ENCODE data around the gene NTN5.
"Not testable (repeated sequence)": the region's sequence is repeated elsewhere in the genome, so short reads cannot be mapped to it uniquely, and the experiment has no call there.

Gene NTN5

DNA sequence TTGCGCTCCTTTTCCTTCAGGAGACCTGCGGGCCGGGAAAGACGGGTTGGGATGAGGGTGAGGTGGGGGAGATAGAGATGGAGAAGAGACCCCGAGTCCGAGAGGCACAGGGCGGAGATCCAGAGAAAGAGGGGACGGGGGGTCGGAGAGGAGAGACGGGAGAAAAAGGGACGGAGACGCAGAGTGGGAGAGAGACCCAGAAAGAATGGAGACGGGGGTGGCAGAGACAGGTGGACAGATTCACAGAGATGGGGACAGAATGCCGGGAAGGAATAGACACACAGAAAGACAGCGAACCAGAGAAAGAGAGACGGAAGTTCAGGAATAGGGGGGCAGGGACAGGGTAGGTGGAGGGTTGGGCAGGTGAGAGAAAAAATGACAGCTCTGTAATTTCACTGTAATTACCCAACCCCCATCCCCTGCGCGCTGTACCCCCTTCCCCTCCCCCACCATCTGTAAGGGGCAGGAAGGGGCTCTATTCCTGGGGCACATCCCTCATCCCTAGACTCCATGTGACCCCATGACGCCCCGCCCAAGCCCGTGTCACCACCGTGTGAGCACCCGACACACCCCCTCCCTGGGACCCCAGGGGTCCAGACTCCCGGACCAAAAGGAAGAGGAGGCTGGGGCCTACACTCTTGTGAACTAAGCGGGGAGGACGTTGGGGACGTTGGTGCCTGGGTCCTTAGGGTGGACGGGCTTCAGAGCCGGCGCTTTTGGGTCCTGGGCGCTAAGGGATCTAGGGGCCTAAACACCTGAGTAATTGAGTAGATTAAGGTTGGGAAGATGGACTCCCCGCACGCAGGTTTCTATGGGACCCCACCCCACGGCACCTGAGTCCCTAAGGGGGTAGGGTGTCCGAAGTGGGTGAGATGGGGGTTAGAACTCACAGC, 36.6 kb downstream of the NTN5 start:
- Histone ChIP-seq H3K36me3 (ENCODE audit: control insufficient read depth, insufficient read depth, low read length) (no peaks in the 10 kb centered on the region), H3K27me3 (ENCODE audit: control insufficient read depth, insufficient read depth, low read length) (no peaks in the 10 kb centered on the region; the same call in 1 of the 2 replicates), H3K27ac (ENCODE audit: low read length) (no peak overlapping the region), H3K9me3 (ENCODE audit: control insufficient read depth, insufficient read depth, low read length) (no peaks in the 10 kb centered on the region), H3K4me1 (ENCODE audit: control insufficient read depth, insufficient read depth, low read length) (peaks cover 14% of the 10 kb centered on the region; the same call in 1 of the 2 replicates), H3K4me3 (ENCODE audit: low read length) (peak overlapping the region; percentile 58)
- no peak for DNase-seq (ENCODE audit: low read depth, low spot score)
- WGBS (ENCODE audit: insufficient coverage, insufficient read length): no CpG with 5 or more reads among the region's 35 CpGs

- no peaks in the 10 kb centered on the region for H3K36me3 ChIP-seq (ENCODE audit: control insufficient read depth, insufficient read depth, low read length)
- peaks cover 16% of the 10 kb centered on the region; the same call in 1 of the 2 replicates for H3K4me1 ChIP-seq (ENCODE audit: control insufficient read depth, insufficient read depth, low read length)
- no peak for DNase-seq (ENCODE audit: low read depth, low spot score)
- no peaks in the 10 kb centered on the region for H3K9me3 ChIP-seq (ENCODE audit: control insufficient read depth, insufficient read depth, low read length)
- WGBS (ENCODE audit: insufficient coverage, insufficient read length): no CpG with 5 or more reads among the region's 67 CpGs
- H3K27me3 ChIP-seq (ENCODE audit: control insufficient read depth, insufficient read depth, low read length): no peaks in the 10 kb centered on the region; the same call in 1 of the 2 replicates
- peak overlapping the region; percentile 58 for H3K4me3 ChIP-seq (ENCODE audit: low read length)
- H3K27ac ChIP-seq (ENCODE audit: low read length): no peak overlapping the region
Measured at GRCh38 chr19:48635263-48635965, 37.4 kb downstream of the NTN5 start.

DNA sequence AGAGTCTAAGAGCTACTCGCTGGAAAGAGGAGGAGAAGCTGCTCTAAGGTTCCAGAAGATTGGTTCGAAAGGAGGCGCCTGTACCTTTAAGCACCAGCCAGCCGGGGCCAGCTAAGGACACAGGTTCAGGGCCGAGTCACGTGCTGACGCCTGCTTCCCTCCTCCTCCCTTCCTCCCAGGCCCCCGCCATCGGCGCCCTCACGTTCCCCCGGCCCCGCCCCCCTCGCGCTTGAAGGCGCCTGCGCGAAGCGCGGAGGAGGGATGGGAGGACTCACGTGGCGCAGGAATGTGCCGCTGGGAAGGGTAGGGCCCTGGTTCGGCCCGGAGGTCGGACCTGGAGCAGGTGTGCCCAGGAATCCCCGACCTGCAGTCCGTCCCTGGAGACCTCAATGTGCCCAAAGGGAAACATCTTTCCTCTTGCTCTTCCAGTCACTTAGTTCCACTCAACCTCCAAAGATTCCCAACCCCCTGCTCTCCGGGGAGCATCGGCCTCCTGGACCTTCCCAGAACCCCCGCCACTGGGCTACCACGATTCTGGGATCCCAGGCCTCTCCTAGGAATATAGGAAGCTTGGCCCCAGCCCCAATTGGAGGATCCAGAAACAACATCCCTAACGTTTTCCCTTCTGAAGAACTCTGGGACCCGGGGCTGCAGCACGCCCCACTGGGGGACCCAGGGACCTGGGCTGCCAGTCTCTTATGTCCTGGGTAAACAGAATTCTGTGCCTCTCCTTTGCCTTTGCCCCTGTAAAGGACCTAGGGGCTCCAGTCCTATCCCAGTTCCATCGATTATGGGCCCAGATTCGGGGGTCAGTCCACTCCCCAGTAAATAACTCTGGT, 38.2 kb downstream of the NTN5 start:
- WGBS (ENCODE audit: insufficient coverage, insufficient read length): no CpG with 5 or more reads among the region's 37 CpGs
- H3K4me1 ChIP-seq (ENCODE audit: control insufficient read depth, insufficient read depth, low read length): peaks cover 15% of the 10 kb centered on the region; the same call in 1 of the 2 replicates
- no peaks in the 10 kb centered on the region; the same call in 1 of the 2 replicates for H3K27me3 ChIP-seq (ENCODE audit: control insufficient read depth, insufficient read depth, low read length)
- no peak overlapping the region for H3K27ac ChIP-seq (ENCODE audit: low read length)
- H3K36me3 ChIP-seq (ENCODE audit: control insufficient read depth, insufficient read depth, low read length): no peaks in the 10 kb centered on the region
- DNase-seq (ENCODE audit: low read depth, low spot score): peak; percentile 85
- H3K4me3 ChIP-seq (ENCODE audit: low read length): no peak overlapping the region; the same call in 1 of the 2 replicates
- no peaks in the 10 kb centered on the region for H3K9me3 ChIP-seq (ENCODE audit: control insufficient read depth, insufficient read depth, low read length)

DNA sequence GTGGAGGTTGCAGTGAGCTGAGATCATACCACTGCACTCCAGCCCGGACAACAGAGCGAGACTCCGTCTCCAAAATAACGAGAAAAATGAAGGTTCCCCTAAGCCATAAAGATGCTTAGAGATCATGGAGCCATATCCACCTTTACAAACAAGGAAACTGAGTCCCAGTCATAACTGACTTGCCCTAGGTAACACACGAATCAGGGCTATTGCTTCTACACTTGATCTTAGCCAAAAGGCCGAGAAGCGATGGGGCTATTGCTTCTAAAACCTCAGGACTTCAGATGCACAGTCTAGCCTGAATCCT, 38.8 kb downstream of the NTN5 start:
- H3K36me3 ChIP-seq (ENCODE audit: control insufficient read depth, insufficient read depth, low read length): peaks cover 2% of the 10 kb centered on the region; the same call in 1 of the 2 replicates
- no peaks in the 10 kb centered on the region for H3K9me3 ChIP-seq (ENCODE audit: control insufficient read depth, insufficient read depth, low read length)
- no peaks in the 10 kb centered on the region; the same call in 1 of the 2 replicates for H3K27me3 ChIP-seq (ENCODE audit: control insufficient read depth, insufficient read depth, low read length)
- no peak for DNase-seq (ENCODE audit: low read depth, low spot score)
- no CpG with 5 or more reads among the region's 7 CpGs for WGBS (ENCODE audit: insufficient coverage, insufficient read length)
- H3K27ac ChIP-seq (ENCODE audit: low read length): no peak overlapping the region
- H3K4me3 ChIP-seq (ENCODE audit: low read length): no peak overlapping the region
- H3K4me1 ChIP-seq (ENCODE audit: control insufficient read depth, insufficient read depth, low read length): peaks cover 15% of the 10 kb centered on the region

DNA sequence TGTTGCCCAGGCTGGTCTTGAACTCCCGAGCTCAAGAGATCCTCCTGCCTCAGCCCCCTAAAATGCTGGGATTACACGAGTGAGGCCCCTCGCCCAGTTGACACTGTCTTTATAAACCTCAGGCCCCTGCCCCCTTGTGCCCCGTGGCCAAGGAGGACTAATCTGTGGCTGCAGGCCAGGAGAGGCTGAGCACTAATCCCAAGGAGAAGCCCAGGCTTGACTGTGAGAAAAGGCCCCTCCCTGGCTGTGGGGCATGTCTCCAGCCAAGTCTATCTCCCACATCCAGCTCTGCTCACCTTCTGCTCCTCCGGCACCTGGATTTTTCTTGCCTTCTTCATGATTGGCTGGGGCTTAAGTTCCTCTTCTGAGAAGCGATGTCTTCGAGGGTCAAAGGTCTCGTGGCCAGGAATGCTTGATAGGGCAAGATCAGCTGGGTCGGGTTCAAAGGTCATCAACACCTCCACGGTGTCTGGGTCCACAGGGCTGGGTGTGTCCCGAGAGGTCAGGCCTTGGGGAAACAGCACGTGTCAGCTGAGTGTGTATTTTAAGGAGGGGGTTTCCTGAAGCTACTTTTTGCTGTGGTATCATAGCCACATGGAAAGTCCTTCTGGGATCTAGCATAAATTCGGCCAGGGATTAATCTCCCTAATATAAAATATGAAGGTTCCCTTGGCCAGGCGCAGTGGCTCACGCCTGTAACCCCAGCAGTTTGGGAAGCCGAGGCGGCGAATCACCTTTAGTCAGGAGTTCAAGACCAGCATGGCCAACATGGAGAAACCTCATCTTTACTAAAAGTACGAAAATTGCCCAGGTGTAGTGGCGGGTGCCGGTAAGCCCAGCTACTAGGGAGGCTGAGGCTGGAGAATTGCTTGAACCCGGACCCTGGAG, 39.4 kb downstream of the NTN5 start:
- DNase-seq (ENCODE audit: low read depth, low spot score): no peak
- Histone ChIP-seq H3K27me3 (ENCODE audit: control insufficient read depth, insufficient read depth, low read length) (no peaks in the 10 kb centered on the region; the same call in 1 of the 2 replicates), H3K36me3 (ENCODE audit: control insufficient read depth, insufficient read depth, low read length) (peaks cover 5% of the 10 kb centered on the region; the same call in 1 of the 2 replicates), H3K4me3 (ENCODE audit: low read length) (no peak overlapping the region), H3K4me1 (ENCODE audit: control insufficient read depth, insufficient read depth, low read length) (peaks cover 13% of the 10 kb centered on the region), H3K27ac (ENCODE audit: low read length) (no peak overlapping the region), H3K9me3 (ENCODE audit: control insufficient read depth, insufficient read depth, low read length) (no peaks in the 10 kb centered on the region)
- WGBS (ENCODE audit: insufficient coverage, insufficient read length): no CpG with 5 or more reads among the region's 22 CpGs

GRCh38 chr19:48632692-48633147, 40.1 kb downstream of the NTN5 start:
- no peak overlapping the region for H3K4me3 ChIP-seq (ENCODE audit: low read length)
- peaks cover 12% of the 10 kb centered on the region for H3K4me1 ChIP-seq (ENCODE audit: control insufficient read depth, insufficient read depth, low read length)
- H3K36me3 ChIP-seq (ENCODE audit: control insufficient read depth, insufficient read depth, low read length): peaks cover 5% of the 10 kb centered on the region; the same call in 1 of the 2 replicates
- H3K27ac ChIP-seq (ENCODE audit: low read length): no peak overlapping the region
- DNase-seq (ENCODE audit: low read depth, low spot score): no peak
- H3K27me3 ChIP-seq (ENCODE audit: control insufficient read depth, insufficient read depth, low read length): no peaks in the 10 kb centered on the region; the same call in 1 of the 2 replicates
- no peaks in the 10 kb centered on the region for H3K9me3 ChIP-seq (ENCODE audit: control insufficient read depth, insufficient read depth, low read length)

DNA sequence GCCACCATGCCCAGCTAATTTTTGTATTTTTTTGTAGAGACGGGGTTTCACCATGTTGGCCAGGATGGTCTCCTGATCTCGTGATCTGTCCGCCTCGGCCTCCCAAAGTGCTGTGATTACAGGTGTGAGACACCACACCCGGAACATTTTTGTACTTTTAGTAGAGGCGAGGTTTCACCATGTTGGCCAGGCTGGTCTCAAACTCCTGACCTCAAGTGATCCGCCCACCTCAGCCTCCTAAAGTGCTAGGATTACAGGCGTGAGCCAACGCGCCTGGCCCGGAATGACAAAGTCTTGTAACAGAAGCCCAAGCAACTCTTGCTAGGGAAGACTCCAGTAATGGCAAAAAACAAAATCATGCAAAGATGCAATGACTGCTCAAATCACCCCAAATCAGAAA, 40.5 kb downstream of the NTN5 start:
- H3K27me3 ChIP-seq (ENCODE audit: control insufficient read depth, insufficient read depth, low read length); H3K4me3 ChIP-seq (ENCODE audit: low read length); H3K9me3 ChIP-seq (ENCODE audit: control insufficient read depth, insufficient read depth, low read length); H3K27ac ChIP-seq (ENCODE audit: low read length); DNase-seq (ENCODE audit: low read depth, low spot score); H3K36me3 ChIP-seq (ENCODE audit: control insufficient read depth, insufficient read depth, low read length): not testable (repeated sequence)
- no CpG with 5 or more reads among the region's 11 CpGs for WGBS (ENCODE audit: insufficient coverage, insufficient read length)
- H3K4me1 ChIP-seq (ENCODE audit: control insufficient read depth, insufficient read depth, low read length): peaks cover 12% of the 10 kb centered on the region

GRCh38 chr19:48631225-48631624, 41.6 kb downstream of the NTN5 start:
- H3K36me3 ChIP-seq (ENCODE audit: control insufficient read depth, insufficient read depth, low read length): peaks cover 5% of the 10 kb centered on the region; the same call in 1 of the 2 replicates
- H3K4me3 ChIP-seq (ENCODE audit: low read length): no peak overlapping the region
- H3K27me3 ChIP-seq (ENCODE audit: control insufficient read depth, insufficient read depth, low read length): no peaks in the 10 kb centered on the region; the same call in 1 of the 2 replicates
- DNase-seq (ENCODE audit: low read depth, low spot score): no peak
- H3K27ac ChIP-seq (ENCODE audit: low read length): no peak overlapping the region
- peaks cover 12% of the 10 kb centered on the region for H3K4me1 ChIP-seq (ENCODE audit: control insufficient read depth, insufficient read depth, low read length)
- WGBS (ENCODE audit: insufficient coverage, insufficient read length): no CpG with 5 or more reads among the region's 3 CpGs
- no peaks in the 10 kb centered on the region for H3K9me3 ChIP-seq (ENCODE audit: control insufficient read depth, insufficient read depth, low read length)

GRCh38 chr19:48630296-48631063, 42.3 kb downstream of the NTN5 start:
- Histone ChIP-seq H3K27me3 (ENCODE audit: control insufficient read depth, insufficient read depth, low read length) (no peaks in the 10 kb centered on the region), H3K9me3 (ENCODE audit: control insufficient read depth, insufficient read depth, low read length) (no peaks in the 10 kb centered on the region), H3K4me1 (ENCODE audit: control insufficient read depth, insufficient read depth, low read length) (peaks cover 12% of the 10 kb centered on the region), H3K36me3 (ENCODE audit: control insufficient read depth, insufficient read depth, low read length) (peaks cover 11% of the 10 kb centered on the region; the same call in 1 of the 2 replicates), H3K4me3 (ENCODE audit: low read length) (peak overlapping the region; percentile 6; the same call in 1 of the 2 replicates), H3K27ac (ENCODE audit: low read length) (no peak overlapping the region)
- WGBS (ENCODE audit: insufficient coverage, insufficient read length): no CpG with 5 or more reads among the region's 47 CpGs
- DNase-seq (ENCODE audit: low read depth, low spot score): no peak

Measured in iPS DF 6.9 (cell line).